ENCODE measurements around the gene HMG20A.

DNA sequence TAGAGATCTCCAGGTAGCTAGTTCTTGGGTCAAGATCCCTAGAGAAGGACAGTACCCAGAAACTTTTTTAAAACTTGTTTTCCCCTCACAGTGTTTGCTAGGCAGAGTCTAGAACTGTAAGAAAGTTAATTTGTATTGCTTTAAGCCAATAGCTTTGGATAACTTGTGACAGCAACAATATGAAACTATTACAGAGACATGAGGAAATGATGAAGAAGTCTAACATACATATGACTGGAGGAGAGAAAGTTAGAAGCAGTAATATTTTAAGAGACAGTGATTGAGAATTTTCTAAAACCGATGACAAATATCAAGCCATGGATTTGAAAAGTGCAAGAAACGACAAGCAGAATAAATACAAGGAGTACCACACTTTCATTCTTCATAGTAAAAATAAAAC lies 10.0 kb downstream of the HMG20A start:
- TF ChIP-seq, protein P1, sequence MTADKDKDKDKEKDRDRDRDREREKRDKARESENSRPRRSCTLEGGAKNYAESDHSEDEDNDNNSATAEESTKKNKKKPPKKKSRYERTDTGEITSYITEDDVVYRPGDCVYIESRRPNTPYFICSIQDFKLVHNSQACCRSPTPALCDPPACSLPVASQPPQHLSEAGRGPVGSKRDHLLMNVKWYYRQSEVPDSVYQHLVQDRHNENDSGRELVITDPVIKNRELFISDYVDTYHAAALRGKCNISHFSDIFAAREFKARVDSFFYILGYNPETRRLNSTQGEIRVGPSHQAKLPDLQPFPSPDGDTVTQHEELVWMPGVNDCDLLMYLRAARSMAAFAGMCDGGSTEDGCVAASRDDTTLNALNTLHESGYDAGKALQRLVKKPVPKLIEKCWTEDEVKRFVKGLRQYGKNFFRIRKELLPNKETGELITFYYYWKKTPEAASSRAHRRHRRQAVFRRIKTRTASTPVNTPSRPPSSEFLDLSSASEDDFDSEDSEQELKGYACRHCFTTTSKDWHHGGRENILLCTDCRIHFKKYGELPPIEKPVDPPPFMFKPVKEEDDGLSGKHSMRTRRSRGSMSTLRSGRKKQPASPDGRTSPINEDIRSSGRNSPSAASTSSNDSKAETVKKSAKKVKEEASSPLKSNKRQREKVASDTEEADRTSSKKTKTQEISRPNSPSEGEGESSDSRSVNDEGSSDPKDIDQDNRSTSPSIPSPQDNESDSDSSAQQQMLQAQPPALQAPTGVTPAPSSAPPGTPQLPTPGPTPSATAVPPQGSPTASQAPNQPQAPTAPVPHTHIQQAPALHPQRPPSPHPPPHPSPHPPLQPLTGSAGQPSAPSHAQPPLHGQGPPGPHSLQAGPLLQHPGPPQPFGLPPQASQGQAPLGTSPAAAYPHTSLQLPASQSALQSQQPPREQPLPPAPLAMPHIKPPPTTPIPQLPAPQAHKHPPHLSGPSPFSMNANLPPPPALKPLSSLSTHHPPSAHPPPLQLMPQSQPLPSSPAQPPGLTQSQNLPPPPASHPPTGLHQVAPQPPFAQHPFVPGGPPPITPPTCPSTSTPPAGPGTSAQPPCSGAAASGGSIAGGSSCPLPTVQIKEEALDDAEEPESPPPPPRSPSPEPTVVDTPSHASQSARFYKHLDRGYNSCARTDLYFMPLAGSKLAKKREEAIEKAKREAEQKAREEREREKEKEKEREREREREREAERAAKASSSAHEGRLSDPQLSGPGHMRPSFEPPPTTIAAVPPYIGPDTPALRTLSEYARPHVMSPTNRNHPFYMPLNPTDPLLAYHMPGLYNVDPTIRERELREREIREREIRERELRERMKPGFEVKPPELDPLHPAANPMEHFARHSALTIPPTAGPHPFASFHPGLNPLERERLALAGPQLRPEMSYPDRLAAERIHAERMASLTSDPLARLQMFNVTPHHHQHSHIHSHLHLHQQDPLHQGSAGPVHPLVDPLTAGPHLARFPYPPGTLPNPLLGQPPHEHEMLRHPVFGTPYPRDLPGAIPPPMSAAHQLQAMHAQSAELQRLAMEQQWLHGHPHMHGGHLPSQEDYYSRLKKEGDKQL (CRISPR knock-in tag; IDR thresholded peaks at IDR 0.05; ENCODE audit: low read depth), result no peak
- no peak for TF ChIP-seq ZNF121 (CRISPR knock-in tag; IDR thresholded peaks at IDR 0.05)
- no peak for TF ChIP-seq ZBTB3 (CRISPR knock-in tag; IDR thresholded peaks at IDR 0.05; ENCODE audit: borderline replicate concordance, low read depth)
- TF ChIP-seq FOXP1 (IDR thresholded peaks at IDR 0.05), result no peak
- no peak for TF ChIP-seq FOXP1 (CRISPR knock-in tag; IDR thresholded peaks at IDR 0.05)
- TF ChIP-seq ZNF879 (CRISPR knock-in tag; IDR thresholded peaks at IDR 0.05), result no peak
- TF ChIP-seq ZNF598 (CRISPR knock-in tag; IDR thresholded peaks at IDR 0.05; ENCODE audit: borderline replicate concordance), result no peak
- no peak for TF ChIP-seq TARDBP (CRISPR knock-in tag; IDR thresholded peaks at IDR 0.05)
- no peak for TF ChIP-seq YEATS2 (CRISPR knock-in tag; IDR thresholded peaks at IDR 0.05; ENCODE audit: borderline replicate concordance)
- no peak for TF ChIP-seq CCDC6 (CRISPR knock-in tag; IDR thresholded peaks at IDR 0.05)
- TF ChIP-seq EP300 (IDR thresholded peaks at IDR 0.05; ENCODE audit: low read depth in 2 of 2, low read length in 2 of 2), result no peak
- TF ChIP-seq EP300 (CRISPR knock-in tag; IDR thresholded peaks at IDR 0.05; ENCODE audit: borderline replicate concordance), result no peak
- TF ChIP-seq, protein P2, sequence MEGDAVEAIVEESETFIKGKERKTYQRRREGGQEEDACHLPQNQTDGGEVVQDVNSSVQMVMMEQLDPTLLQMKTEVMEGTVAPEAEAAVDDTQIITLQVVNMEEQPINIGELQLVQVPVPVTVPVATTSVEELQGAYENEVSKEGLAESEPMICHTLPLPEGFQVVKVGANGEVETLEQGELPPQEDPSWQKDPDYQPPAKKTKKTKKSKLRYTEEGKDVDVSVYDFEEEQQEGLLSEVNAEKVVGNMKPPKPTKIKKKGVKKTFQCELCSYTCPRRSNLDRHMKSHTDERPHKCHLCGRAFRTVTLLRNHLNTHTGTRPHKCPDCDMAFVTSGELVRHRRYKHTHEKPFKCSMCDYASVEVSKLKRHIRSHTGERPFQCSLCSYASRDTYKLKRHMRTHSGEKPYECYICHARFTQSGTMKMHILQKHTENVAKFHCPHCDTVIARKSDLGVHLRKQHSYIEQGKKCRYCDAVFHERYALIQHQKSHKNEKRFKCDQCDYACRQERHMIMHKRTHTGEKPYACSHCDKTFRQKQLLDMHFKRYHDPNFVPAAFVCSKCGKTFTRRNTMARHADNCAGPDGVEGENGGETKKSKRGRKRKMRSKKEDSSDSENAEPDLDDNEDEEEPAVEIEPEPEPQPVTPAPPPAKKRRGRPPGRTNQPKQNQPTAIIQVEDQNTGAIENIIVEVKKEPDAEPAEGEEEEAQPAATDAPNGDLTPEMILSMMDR (CRISPR knock-in tag; IDR thresholded peaks at IDR 0.05), result no peak
- no peak for TF ChIP-seq ZNF543 (CRISPR knock-in tag; IDR thresholded peaks at IDR 0.05)
- TF ChIP-seq, protein P3, sequence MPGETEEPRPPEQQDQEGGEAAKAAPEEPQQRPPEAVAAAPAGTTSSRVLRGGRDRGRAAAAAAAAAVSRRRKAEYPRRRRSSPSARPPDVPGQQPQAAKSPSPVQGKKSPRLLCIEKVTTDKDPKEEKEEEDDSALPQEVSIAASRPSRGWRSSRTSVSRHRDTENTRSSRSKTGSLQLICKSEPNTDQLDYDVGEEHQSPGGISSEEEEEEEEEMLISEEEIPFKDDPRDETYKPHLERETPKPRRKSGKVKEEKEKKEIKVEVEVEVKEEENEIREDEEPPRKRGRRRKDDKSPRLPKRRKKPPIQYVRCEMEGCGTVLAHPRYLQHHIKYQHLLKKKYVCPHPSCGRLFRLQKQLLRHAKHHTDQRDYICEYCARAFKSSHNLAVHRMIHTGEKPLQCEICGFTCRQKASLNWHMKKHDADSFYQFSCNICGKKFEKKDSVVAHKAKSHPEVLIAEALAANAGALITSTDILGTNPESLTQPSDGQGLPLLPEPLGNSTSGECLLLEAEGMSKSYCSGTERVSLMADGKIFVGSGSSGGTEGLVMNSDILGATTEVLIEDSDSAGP (CRISPR knock-in tag; IDR thresholded peaks at IDR 0.05; ENCODE audit: borderline replicate concordance), result no peak
- no peak for TF ChIP-seq FOXM1 (CRISPR knock-in tag; IDR thresholded peaks at IDR 0.05)

Data from HepG2 (cell line).